GM21529 (cell line): ENCODE data around the gene FRMPD3.

Experiments used
- ATAC-seq: cut with Tn5 transposase; IDR thresholded peaks from one replicate; pipeline ENCODE4 v1.9.1; 2021; ENCODE audit not compliant: unreplicated experiment

Gene FRMPD3

GRCh38 chrX:107477406-107477805 is 28.0 kb downstream of the FRMPD3 start:
- no peak for ATAC-seq

- ATAC-seq = no peak
Observed at GRCh38 chrX:107480272-107480671, 30.8 kb downstream of the FRMPD3 start.

- no peak for ATAC-seq
Observed at GRCh38 chrX:107482046-107482445, 32.6 kb downstream of the FRMPD3 start.

GRCh38 chrX:107484002-107484726 is 34.7 kb downstream of the FRMPD3 start:
- no peak for ATAC-seq

- no peak for ATAC-seq
Observed at GRCh38 chrX:107485013-107485412, 35.6 kb downstream of the FRMPD3 start.

GRCh38 chrX:107493141-107493540 is 43.7 kb downstream of the FRMPD3 start:
- no peak for ATAC-seq

GRCh38 chrX:107496786-107497185 is 47.3 kb downstream of the FRMPD3 start:
- ATAC-seq = no peak
